HepG2 (cell line): Measurements from ENCODE around the gene CDC42BPG. TPM values are rescaled to one million over a fixed set of nuclear protein-coding genes. Genes with fewer than 3 reads are reported as not detected.

Experiments
- DR1 ChIP-seq: sonication (generic); formaldehyde crosslinking; IDR thresholded peaks from 2 replicates; pipeline ENCODE4 v1.8.0; 2021; ENCODE audit warnings: mild to moderate bottlenecking, missing genetic modification reagents, inconsistent platforms
- GZF1 ChIP-seq: sonication (generic); formaldehyde crosslinking; IDR thresholded peaks from 2 replicates; pipeline ENCODE4 v1.5.1; 2020; ENCODE audit warnings: mild to moderate bottlenecking, missing genetic modification reagents
- HES4 ChIP-seq: sonication (generic); formaldehyde crosslinking; IDR thresholded peaks from 2 replicates; pipeline ENCODE4 v1.9.0; 2021; ENCODE audit warnings: mild to moderate bottlenecking, missing genetic modification reagents, borderline replicate concordance
- ISL2 ChIP-seq: sonication (generic); formaldehyde crosslinking; IDR thresholded peaks from 2 replicates; pipeline ENCODE4 v1.5.0; 2020; ENCODE audit warnings: missing genetic modification reagents
- ZC3H13 ChIP-seq: sonication (generic); formaldehyde crosslinking; IDR thresholded peaks from 2 replicates; pipeline ENCODE4 v1.8.1; 2023; ENCODE audit warnings: mild to moderate bottlenecking, missing genetic modification reagents, moderate library complexity
- ZNF552 ChIP-seq: sonication (generic); formaldehyde crosslinking; IDR thresholded peaks from 2 replicates; pipeline ENCODE4 v1.9.0; 2022; ENCODE audit warnings: missing genetic modification reagents, mild to moderate bottlenecking, borderline replicate concordance
- ZNF614 ChIP-seq: IDR thresholded peaks from 2 replicates; pipeline ENCODE4 v1.6.1; 2018; ENCODE audit warnings: missing biosample characterization, missing genetic modification reagents, inconsistent platforms, borderline replicate concordance
- ZSCAN12 ChIP-seq: sonication (generic); formaldehyde crosslinking; IDR thresholded peaks from 2 replicates; pipeline ENCODE4 v1.9.0; 2021; ENCODE audit warnings: mild to moderate bottlenecking, missing genetic modification reagents
- ZSCAN9 ChIP-seq: IDR thresholded peaks from 2 replicates; pipeline ENCODE4 v1.6.1; 2016; ENCODE audit warnings: borderline replicate concordance
- polyA plus RNA-seq, 8 experiments: library from polyadenylated mRNA; depleted of rRNA in 3 of 8; stranded (reverse) in 7 of 8; unstranded in 1 of 8; fragments of >200 nt; fragmentation: Illumina TruSeq in 4 of 8; extraction: Trizol in 4 of 8; gene quantifications; 2 replicates each; pipeline versions ENCODE4 v1.2.1 to v1.2.3, GENCODE V29; 2011 to 2016; ENCODE audit warnings: low read depth in 4 of 8, missing spikeins in 1 of 8, mixed read lengths in 1 of 8; ENCODE audit not compliant: insufficient read depth in 1 of 8
- total RNA-seq, 5 experiments: library from RNA; depleted of rRNA; stranded (reverse); fragments of >200 nt; fragmentation: Illumina TruSeq; extraction: Trizol; gene quantifications; 2 replicates each; pipeline ENCODE4 v1.2.3, GENCODE V29; 2016; ENCODE audit warnings: low read depth in 1 of 5
- TF ChIP-seq, protein P1 (sequence below): sonication (generic); formaldehyde crosslinking; IDR thresholded peaks from 2 replicates; pipeline ENCODE4 v1.5.1; 2020; ENCODE audit warnings: mild to moderate bottlenecking, moderate library complexity, missing genetic modification reagents
- TF ChIP-seq, protein P2 (sequence below): sonication (generic); formaldehyde crosslinking; IDR thresholded peaks from 2 replicates; pipeline ENCODE4 v1.4.0; 2020; ENCODE audit warnings: missing genetic modification reagents
- TF ChIP-seq, protein P3 (sequence below), 2 experiments: sonication (generic) in 1 of 2; formaldehyde crosslinking in 1 of 2; IDR thresholded peaks; 2 replicates each; pipeline versions ENCODE4 v1.4.0 to v1.6.1; 2018 to 2020; ENCODE audit warnings: missing genetic modification reagents in 2 of 2, borderline replicate concordance in 1 of 2, low read depth in 1 of 2, mild to moderate bottlenecking in 1 of 2, missing biosample characterization in 1 of 2
- TF ChIP-seq, protein P4 (sequence below): sonication (generic); formaldehyde crosslinking; IDR thresholded peaks from 2 replicates; pipeline ENCODE4 v1.8.0; 2022; ENCODE audit warnings: mild to moderate bottlenecking, missing genetic modification reagents, borderline replicate concordance
- TF ChIP-seq, protein P5 (sequence below): sonication (generic); formaldehyde crosslinking; IDR thresholded peaks from 2 replicates; pipeline ENCODE4 v1.4.0; 2020; ENCODE audit warnings: missing genetic modification reagents

CDC42BPG gene
- total and polyA plus RNA-seq, 2 of the 13 experiments (the other 11 are each of a cell fraction or from before 2014, with no cell fraction given) = 0.55 to 1.4 TPM

DNA sequence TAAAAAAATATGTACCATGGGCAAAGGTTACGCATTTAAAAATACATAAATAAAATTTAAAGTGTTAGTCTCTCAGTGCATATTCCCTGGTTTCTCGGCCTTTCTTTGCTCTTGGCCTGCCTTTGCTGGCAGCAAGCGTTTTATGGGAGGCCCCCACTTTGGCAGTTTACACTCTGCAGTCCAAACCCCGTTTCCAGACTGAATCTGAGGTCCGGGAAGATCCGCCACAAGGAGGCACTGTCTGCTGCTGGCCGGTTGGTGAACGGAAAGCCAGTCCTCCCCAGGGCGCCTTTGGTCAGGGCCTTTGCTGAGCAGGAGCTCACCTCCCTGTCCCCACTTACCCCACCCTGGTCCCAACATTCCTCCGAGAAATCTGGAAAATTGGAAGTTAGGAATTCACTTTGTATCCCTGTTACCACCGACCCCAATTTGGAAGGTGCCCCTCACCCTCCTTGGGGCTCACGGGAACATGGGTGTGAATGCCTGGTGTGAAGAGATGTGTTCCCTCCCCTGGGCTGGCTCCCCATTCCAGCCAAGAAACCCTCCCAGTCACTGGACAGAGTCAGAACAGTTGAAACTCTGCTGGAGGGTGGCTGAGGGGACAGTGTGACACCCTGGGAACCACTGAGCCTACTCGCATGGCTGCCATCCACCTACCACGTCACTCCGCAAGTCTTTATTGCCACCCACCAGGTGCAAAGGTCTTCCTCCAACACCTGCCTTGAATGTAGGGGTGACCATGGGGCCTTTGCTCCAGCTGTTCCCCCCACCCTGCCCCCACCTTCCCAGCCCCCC, 56.7 kb downstream of the CDC42BPG start (continued):
- TF ChIP-seq, protein P1, sequence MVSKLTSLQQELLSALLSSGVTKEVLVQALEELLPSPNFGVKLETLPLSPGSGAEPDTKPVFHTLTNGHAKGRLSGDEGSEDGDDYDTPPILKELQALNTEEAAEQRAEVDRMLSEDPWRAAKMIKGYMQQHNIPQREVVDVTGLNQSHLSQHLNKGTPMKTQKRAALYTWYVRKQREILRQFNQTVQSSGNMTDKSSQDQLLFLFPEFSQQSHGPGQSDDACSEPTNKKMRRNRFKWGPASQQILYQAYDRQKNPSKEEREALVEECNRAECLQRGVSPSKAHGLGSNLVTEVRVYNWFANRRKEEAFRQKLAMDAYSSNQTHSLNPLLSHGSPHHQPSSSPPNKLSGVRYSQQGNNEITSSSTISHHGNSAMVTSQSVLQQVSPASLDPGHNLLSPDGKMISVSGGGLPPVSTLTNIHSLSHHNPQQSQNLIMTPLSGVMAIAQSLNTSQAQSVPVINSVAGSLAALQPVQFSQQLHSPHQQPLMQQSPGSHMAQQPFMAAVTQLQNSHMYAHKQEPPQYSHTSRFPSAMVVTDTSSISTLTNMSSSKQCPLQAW (CRISPR knock-in tag) = peak; percentile 56; the same call in 1 of the 2 replicates
- TF ChIP-seq ZNF614 (CRISPR knock-in tag) (peak; percentile 31; the same call in 1 of the 2 replicates), HES4 (CRISPR knock-in tag) (no peak), DR1 (no peak), ZC3H13 (CRISPR knock-in tag) (no peak), GZF1 (CRISPR knock-in tag) (0 out of 2 replicates have a peak, but pooled peaks have one; percentile 39), ZSCAN9 (CRISPR knock-in tag) (no peak), ISL2 (CRISPR knock-in tag) (no peak), ZNF552 (no peak), ZSCAN12 (CRISPR knock-in tag) (no peak)
- TF ChIP-seq, protein P2, sequence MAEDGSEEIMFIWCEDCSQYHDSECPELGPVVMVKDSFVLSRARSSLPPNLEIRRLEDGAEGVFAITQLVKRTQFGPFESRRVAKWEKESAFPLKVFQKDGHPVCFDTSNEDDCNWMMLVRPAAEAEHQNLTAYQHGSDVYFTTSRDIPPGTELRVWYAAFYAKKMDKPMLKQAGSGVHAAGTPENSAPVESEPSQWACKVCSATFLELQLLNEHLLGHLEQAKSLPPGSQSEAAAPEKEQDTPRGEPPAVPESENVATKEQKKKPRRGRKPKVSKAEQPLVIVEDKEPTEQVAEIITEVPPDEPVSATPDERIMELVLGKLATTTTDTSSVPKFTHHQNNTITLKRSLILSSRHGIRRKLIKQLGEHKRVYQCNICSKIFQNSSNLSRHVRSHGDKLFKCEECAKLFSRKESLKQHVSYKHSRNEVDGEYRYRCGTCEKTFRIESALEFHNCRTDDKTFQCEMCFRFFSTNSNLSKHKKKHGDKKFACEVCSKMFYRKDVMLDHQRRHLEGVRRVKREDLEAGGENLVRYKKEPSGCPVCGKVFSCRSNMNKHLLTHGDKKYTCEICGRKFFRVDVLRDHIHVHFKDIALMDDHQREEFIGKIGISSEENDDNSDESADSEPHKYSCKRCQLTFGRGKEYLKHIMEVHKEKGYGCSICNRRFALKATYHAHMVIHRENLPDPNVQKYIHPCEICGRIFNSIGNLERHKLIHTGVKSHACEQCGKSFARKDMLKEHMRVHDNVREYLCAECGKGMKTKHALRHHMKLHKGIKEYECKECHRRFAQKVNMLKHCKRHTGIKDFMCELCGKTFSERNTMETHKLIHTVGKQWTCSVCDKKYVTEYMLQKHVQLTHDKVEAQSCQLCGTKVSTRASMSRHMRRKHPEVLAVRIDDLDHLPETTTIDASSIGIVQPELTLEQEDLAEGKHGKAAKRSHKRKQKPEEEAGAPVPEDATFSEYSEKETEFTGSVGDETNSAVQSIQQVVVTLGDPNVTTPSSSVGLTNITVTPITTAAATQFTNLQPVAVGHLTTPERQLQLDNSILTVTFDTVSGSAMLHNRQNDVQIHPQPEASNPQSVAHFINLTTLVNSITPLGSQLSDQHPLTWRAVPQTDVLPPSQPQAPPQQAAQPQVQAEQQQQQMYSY (CRISPR knock-in tag) = no peak
- TF ChIP-seq, protein P3, sequence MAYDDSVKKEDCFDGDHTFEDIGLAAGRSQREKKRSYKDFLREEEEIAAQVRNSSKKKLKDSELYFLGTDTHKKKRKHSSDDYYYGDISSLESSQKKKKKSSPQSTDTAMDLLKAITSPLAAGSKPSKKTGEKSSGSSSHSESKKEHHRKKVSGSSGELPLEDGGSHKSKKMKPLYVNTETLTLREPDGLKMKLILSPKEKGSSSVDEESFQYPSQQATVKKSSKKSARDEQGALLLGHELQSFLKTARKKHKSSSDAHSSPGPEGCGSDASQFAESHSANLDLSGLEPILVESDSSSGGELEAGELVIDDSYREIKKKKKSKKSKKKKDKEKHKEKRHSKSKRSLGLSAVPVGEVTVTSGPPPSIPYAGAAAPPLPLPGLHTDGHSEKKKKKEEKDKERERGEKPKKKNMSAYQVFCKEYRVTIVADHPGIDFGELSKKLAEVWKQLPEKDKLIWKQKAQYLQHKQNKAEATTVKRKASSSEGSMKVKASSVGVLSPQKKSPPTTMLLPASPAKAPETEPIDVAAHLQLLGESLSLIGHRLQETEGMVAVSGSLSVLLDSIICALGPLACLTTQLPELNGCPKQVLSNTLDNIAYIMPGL (CRISPR knock-in tag; IDR thresholded peaks at IDR 0.05; ENCODE audit: borderline replicate concordance in 1 of 2, low read depth in 1 of 2) = peak; percentile 25 to 41; a peak in 1 of 4 replicates
- TF ChIP-seq, protein P4, sequence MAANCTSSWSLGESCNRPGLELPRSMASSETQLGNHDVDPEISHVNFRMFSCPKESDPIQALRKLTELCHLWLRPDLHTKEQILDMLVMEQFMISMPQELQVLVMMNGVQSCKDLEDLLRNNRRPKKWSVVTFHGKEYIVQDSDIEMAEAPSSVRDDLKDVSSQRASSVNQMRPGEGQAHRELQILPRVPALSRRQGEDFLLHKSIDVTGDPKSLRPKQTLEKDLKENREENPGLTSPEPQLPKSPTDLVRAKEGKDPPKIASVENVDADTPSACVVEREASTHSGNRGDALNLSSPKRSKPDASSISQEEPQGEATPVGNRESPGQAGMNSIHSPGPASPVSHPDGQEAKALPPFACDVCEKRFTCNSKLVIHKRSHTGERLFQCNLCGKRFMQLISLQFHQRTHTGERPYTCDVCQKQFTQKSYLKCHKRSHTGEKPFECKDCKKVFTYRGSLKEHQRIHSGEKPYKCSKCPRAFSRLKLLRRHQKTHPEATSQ (CRISPR knock-in tag) = no peak
- TF ChIP-seq, protein P5, sequence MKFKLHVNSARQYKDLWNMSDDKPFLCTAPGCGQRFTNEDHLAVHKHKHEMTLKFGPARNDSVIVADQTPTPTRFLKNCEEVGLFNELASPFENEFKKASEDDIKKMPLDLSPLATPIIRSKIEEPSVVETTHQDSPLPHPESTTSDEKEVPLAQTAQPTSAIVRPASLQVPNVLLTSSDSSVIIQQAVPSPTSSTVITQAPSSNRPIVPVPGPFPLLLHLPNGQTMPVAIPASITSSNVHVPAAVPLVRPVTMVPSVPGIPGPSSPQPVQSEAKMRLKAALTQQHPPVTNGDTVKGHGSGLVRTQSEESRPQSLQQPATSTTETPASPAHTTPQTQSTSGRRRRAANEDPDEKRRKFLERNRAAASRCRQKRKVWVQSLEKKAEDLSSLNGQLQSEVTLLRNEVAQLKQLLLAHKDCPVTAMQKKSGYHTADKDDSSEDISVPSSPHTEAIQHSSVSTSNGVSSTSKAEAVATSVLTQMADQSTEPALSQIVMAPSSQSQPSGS (CRISPR knock-in tag) = no peak
